ENCODE results near the gene PHF11.
A peak's percentile ranks its signal among the peaks of the same experiment; 100 is the strongest.

The PHF11 gene

GRCh38 chr13:49495783-49496762 is at the start of gene PHF11:
TSS of gene PHF11 (plus strand) at chr13:49495953. CDS start at chr13:49496002, 49 bp downstream.
- peak; percentile 86 for DNase-seq

- DNase-seq = no peak
These were observed 49.3 kb upstream of the PHF11 start for GRCh38 chr13:49446473-49446872.

DNA sequence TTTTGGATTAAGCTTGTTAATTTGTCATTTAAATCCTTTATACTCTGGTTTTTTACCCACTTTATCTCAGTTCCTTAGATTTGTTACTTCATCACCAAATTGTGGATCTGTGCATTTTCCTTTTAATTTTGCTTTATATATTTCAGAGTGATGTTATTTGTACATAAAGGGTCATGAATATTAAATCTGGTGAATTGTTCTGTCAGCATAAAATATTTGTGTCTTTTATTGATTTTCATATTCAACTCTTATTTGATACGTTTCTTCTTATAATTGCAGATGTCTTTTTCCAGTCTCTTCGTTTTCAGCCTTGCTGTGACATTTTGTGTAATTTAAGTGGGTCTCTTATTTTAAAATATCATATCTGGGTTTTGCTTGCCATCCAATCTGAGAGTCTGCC is 47.0 kb upstream of the PHF11 start:
- DNase-seq = no peak

- no peak for DNase-seq
These were observed 45.5 kb upstream of the PHF11 start for GRCh38 chr13:49450105-49450819.

- no peak for DNase-seq
These were observed 42.9 kb upstream of the PHF11 start for GRCh38 chr13:49452725-49453457.

GRCh38 chr13:49453465-49453864 is 42.3 kb upstream of the PHF11 start:
- DNase-seq = no peak

GRCh38 chr13:49454388-49455006 is 41.3 kb upstream of the PHF11 start:
- DNase-seq = peak; percentile 63

DNA sequence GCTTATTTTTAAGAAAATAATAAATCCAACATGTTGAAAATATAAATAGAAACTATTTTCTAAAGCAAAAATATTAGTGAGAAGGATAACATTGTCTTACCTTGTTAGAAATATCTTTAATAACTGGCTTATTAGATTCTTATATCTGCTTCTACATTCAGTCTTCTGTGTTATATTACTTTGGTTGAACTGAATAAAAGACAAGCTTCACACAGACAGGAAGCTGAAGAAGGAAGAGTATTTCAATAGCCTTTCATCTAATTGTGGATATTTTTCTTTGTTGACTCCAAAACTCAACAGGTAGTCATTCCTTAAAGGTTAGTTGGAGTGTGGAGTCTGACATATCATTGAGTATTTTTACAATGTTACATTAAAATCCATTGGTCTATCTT is 40.8 kb upstream of the PHF11 start:
- no peak for DNase-seq

- no peak for DNase-seq
These were observed 39.6 kb upstream of the PHF11 start for GRCh38 chr13:49456156-49456555.

GRCh38 chr13:49457221-49457620 is 38.5 kb upstream of the PHF11 start:
- DNase-seq = peak; percentile 22

DNA sequence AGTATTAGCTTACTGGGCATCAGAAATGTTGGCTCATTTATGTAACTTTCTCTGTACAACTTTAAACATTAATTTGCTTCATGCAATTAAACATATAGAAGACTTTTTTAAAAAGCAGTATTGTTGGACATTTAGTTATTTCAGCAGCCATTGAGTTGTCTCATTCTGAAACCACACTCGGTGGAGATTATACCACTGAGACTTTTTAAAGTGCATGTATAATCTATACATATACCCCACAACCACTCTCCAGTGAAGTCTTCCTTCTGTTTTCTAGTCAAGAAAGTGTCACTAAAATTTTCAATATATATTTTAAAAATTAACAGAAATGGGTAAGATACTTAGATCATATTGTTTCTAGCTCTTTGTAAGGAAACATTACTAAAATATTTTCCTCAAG is 36.2 kb upstream of the PHF11 start:
- no peak for DNase-seq

DNA sequence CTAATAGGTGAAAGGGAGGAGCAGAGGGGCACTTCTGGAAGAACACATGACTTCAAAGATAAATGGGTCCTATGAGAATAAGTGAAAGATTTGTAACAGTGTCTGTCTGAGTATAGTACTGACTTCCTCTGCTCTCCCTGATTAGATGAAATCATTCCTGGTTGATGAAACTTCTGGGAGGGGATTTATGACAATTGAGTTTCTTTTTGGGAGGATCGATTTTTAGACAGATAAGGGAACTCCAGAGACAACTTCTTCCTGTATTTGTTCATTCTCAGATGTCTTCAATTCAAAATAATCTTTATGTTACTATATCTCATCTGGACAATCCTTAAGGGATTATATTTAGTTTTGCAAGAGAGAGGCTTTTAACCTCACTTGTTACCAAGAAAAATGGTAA is 31.7 kb upstream of the PHF11 start:
- DNase-seq = no peak

DNA sequence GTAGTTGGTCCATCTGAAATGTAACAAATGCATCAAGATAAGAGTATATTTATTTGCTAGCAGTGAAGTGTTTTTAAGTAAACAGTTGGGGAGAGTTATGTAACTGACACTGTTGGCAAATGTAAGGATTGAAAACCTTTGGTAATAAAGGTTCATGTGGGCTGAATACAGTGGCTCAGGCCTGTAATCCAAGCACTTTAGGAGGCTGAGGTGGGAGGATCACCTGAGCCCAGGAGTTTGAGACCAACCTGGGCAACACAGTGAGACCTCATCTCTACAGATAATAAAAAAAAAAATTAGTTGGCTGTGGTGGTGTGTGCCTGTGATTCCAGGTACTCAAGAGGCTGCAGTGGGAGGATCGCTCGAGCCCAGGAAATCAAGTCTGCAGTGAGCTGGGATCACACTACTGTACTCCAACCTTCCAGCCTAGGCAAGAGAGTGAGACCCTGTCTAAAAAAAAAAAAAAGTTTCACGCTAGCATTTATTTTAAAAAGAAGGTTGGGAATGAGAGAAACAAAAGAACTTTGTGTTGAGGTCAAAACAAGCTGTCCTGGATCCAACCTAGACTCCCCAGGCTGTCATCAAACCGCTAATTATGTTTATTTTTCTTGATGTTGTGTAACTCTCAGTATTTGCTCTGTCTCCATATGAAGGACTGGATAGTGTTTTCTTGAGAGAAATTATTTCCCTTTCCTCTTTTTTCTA is 31.0 kb upstream of the PHF11 start:
- DNase-seq = no peak

GRCh38 chr13:49466292-49466838 is 29.4 kb upstream of the PHF11 start:
- no peak for DNase-seq

DNA sequence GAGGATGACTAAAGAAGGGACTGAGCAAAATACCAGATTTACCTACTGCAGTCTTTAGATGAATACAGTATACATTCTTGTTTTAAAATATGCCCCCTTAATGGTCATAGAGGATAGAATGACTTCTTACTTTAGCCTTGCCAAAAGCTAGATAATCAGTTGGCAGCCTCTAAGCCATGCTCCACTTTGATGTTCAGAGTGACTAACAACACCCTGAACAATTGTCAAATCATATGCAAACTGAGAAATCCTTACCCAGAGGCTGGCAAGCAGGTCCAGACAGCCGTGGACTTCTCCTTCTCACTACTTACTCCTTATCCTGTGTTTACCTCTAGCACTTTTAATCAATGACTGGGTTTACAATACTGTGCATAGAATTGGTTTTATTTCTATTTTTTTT is 23.6 kb upstream of the PHF11 start:
- DNase-seq = no peak

DNA sequence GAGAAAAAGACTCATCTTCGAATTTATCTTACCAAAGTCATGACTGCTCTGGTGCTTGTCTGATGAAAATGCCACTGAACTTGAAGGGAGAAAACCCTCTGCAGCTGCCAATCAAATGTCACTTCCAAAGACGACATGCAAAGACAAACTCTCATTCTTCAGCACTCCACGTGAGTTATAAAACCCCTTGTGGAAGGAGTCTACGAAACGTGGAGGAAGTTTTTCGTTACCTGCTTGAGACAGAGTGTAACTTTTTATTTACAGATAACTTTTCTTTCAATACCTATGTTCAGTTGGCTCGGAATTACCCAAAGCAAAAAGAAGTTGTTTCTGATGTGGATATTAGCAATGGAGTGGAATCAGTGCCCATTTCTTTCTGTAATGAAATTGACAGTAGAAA is 19.2 kb upstream of the PHF11 start:
- no peak for DNase-seq

DNA sequence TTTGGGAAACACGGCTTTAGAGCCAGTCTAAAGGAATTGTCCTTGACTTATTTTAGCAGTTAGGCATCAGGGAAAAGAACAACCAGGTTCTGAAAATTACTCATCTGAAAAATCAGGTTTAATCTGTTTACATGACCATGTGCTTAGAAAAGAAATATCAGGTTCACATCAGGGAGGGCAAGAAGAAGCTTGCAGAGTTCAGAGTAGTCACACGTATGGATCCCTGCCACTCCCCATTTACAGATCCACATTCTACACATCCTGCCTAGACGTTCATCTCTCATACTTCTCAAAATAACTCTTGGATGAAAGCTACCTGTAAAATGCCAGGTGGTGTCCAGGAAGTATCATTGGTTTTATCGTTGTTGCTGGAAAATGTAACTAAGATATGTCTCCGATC is 14.0 kb upstream of the PHF11 start:
- DNase-seq = no peak

DNA sequence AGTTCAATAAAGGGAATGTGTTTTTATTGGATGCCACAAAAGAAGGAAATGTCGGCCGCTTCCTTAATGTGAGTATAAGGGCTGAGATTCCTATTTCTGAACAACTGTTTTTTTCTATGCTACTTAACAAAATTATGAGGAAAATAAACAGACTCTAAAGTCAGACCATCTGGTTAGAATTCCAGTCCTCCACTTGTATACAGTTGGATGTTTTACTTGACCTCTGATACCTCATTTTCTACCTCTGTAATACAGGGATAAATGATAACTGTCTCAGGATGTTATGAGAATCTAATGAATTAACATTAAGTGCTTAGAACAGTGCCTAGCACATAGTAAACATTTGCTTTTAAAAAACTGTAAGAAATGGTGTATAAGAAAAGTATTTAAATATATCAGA is 7.2 kb upstream of the PHF11 start:
- no peak for DNase-seq

DNA sequence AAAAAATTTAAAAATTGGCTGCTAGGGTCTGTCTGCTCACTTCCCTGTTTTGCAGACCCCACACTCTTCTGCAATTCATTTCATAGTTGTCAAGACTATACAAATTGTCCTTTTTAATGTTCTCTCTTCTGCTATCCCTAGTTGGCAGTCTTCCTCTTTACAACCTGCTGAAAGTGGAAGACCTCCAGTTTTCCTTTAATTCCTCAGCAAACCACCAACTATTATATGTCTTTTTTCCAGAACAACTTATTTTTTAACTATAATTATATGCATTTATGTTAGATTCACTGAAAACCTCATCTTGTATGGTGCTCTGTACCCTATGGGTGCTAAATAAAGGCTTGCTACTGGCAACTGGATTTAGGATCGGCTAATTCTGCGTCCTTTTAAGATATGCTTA is 1.1 kb upstream of the PHF11 start:
- no peak for DNase-seq

- DNase-seq = peak; percentile 1
These were observed 1.1 kb downstream of the PHF11 start for GRCh38 chr13:49496837-49497236.

GRCh38 chr13:49497272-49497671 is 1.5 kb downstream of the PHF11 start:
- no peak for DNase-seq

- DNase-seq = no peak
These were observed 2.5 kb downstream of the PHF11 start for GRCh38 chr13:49498206-49498605.
